GM23338 (cell line): ENCODE data around the gene CRTC3.

Experiments
- EZH2 ChIP-seq: fragments of 200-600 bp; sonication (generic); IDR thresholded peaks from one replicate; pipeline ENCODE4 v1.8.0; 2017; ENCODE audit warnings: antibody characterized with exemption, mild to moderate bottlenecking, low read depth; ENCODE audit not compliant: unreplicated experiment
- EZH2phosphoT487 ChIP-seq: fragments of 200-600 bp; sonication (generic); IDR thresholded peaks from one replicate; pipeline ENCODE4 v1.8.1; 2018; ENCODE audit warnings: antibody characterized with exemption; ENCODE audit not compliant: unreplicated experiment
- JUNB ChIP-seq: IDR thresholded peaks from one replicate; pipeline ENCODE4 v1.6.1; 2016; ENCODE audit warnings: antibody characterized with exemption; ENCODE audit not compliant: unreplicated experiment
- NANOG ChIP-seq: IDR thresholded peaks from 2 replicates; pipeline ENCODE4 v1.6.1; 2016; ENCODE audit warnings: antibody characterized with exemption, borderline replicate concordance
- POLR2AphosphoS5 ChIP-seq: IDR thresholded peaks from 2 replicates; pipeline ENCODE4 v1.6.1; 2016; ENCODE audit warnings: antibody characterized with exemption, low read depth
- STAT1 ChIP-seq: IDR thresholded peaks from one replicate; pipeline ENCODE4 v1.6.1; 2016; ENCODE audit warnings: antibody characterized with exemption; ENCODE audit not compliant: unreplicated experiment
- ZNF114 ChIP-seq: fragments of 250-450 bp; sonication (Bioruptor Pico); IDR thresholded peaks from 2 replicates; pipeline ENCODE4 v1.5.0; 2020; ENCODE audit warnings: mild to moderate bottlenecking, moderate library complexity
- ZNF331 ChIP-seq: fragments of 250-450 bp; sonication (Bioruptor Pico); IDR thresholded peaks from 2 replicates; pipeline ENCODE4 v1.5.0; 2020; ENCODE audit warnings: low read depth, mild to moderate bottlenecking, moderate library complexity
- TF ChIP-seq, protein P1 (sequence below), 2 experiments: fragments of 200-600 bp in 1 of 2; sonication (generic) in 1 of 2; conservative IDR thresholded peaks; 2 replicates each; pipeline versions ENCODE4 v1.5.1 to v1.6.1; 2016 to 2017; ENCODE audit warnings: antibody characterized with exemption in 2 of 2, low read depth in 2 of 2, mild to moderate bottlenecking in 2 of 2, moderate library complexity in 1 of 2
- TF ChIP-seq, protein P2 (sequence below): IDR thresholded peaks from one replicate; pipeline ENCODE4 v1.6.1; 2018; ENCODE audit warnings: antibody characterized with exemption; ENCODE audit not compliant: unreplicated experiment
- TF ChIP-seq, protein P3 (sequence below): IDR thresholded peaks from 2 replicates; pipeline ENCODE4 v1.6.1; 2016; ENCODE audit warnings: antibody characterized with exemption

GRCh38 chr15:90611157-90611556 lies 81.4 kb downstream of the CRTC3 start:
- TF ChIP-seq, protein P1, sequence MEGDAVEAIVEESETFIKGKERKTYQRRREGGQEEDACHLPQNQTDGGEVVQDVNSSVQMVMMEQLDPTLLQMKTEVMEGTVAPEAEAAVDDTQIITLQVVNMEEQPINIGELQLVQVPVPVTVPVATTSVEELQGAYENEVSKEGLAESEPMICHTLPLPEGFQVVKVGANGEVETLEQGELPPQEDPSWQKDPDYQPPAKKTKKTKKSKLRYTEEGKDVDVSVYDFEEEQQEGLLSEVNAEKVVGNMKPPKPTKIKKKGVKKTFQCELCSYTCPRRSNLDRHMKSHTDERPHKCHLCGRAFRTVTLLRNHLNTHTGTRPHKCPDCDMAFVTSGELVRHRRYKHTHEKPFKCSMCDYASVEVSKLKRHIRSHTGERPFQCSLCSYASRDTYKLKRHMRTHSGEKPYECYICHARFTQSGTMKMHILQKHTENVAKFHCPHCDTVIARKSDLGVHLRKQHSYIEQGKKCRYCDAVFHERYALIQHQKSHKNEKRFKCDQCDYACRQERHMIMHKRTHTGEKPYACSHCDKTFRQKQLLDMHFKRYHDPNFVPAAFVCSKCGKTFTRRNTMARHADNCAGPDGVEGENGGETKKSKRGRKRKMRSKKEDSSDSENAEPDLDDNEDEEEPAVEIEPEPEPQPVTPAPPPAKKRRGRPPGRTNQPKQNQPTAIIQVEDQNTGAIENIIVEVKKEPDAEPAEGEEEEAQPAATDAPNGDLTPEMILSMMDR (conservative IDR thresholded peaks at IDR 0.05; ENCODE audit: low read depth in 2 of 2), result no peak
- no peak for TF ChIP-seq EZH2
- TF ChIP-seq, protein P2, sequence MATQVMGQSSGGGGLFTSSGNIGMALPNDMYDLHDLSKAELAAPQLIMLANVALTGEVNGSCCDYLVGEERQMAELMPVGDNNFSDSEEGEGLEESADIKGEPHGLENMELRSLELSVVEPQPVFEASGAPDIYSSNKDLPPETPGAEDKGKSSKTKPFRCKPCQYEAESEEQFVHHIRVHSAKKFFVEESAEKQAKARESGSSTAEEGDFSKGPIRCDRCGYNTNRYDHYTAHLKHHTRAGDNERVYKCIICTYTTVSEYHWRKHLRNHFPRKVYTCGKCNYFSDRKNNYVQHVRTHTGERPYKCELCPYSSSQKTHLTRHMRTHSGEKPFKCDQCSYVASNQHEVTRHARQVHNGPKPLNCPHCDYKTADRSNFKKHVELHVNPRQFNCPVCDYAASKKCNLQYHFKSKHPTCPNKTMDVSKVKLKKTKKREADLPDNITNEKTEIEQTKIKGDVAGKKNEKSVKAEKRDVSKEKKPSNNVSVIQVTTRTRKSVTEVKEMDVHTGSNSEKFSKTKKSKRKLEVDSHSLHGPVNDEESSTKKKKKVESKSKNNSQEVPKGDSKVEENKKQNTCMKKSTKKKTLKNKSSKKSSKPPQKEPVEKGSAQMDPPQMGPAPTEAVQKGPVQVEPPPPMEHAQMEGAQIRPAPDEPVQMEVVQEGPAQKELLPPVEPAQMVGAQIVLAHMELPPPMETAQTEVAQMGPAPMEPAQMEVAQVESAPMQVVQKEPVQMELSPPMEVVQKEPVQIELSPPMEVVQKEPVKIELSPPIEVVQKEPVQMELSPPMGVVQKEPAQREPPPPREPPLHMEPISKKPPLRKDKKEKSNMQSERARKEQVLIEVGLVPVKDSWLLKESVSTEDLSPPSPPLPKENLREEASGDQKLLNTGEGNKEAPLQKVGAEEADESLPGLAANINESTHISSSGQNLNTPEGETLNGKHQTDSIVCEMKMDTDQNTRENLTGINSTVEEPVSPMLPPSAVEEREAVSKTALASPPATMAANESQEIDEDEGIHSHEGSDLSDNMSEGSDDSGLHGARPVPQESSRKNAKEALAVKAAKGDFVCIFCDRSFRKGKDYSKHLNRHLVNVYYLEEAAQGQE, result no peak
- TF ChIP-seq EZH2phosphoT487, result no peak
- TF ChIP-seq POLR2AphosphoS5, result no peak
- TF ChIP-seq ZNF114 (CRISPR knock-in tag), result no peak
- TF ChIP-seq, protein P3, sequence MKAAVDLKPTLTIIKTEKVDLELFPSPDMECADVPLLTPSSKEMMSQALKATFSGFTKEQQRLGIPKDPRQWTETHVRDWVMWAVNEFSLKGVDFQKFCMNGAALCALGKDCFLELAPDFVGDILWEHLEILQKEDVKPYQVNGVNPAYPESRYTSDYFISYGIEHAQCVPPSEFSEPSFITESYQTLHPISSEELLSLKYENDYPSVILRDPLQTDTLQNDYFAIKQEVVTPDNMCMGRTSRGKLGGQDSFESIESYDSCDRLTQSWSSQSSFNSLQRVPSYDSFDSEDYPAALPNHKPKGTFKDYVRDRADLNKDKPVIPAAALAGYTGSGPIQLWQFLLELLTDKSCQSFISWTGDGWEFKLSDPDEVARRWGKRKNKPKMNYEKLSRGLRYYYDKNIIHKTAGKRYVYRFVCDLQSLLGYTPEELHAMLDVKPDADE, result no peak
- TF ChIP-seq JUNB, result no peak
- TF ChIP-seq NANOG, result no peak
- TF ChIP-seq ZNF331 (CRISPR knock-in tag), result no peak
- no peak for TF ChIP-seq STAT1
